SW480 (cell line): ENCODE data around the gene TIAM2.
"Not testable (repeated sequence)": the region's sequence is repeated elsewhere in the genome, so short reads cannot be mapped to it uniquely, and the experiment has no call there.

Source experiments
- DNase-seq: peaks from one replicate; pipeline ENCODE4 v3.0.0-alpha.2; 2016; ENCODE audit warnings: low spot score

TIAM2 gene

GRCh38 chr6:154991207-154991606, 3.9 kb upstream of the TIAM2 start:
- DNase-seq: no peak

- no peak for DNase-seq
These were observed 2.1 kb upstream of the TIAM2 start for GRCh38 chr6:154993026-154993425.

GRCh38 chr6:154993710-154994109, 1.4 kb upstream of the TIAM2 start:
- no peak for DNase-seq

- no peak for DNase-seq
These were observed 270 bp upstream of the TIAM2 start for GRCh38 chr6:154994836-154995253.

GRCh38 chr6:154996016-154996590, 988 bp downstream of the TIAM2 start:
- DNase-seq: no peak

- no peak for DNase-seq
These were observed 1.8 kb downstream of the TIAM2 start for GRCh38 chr6:154996841-154997311.

GRCh38 chr6:154998855-154999254, 3.7 kb downstream of the TIAM2 start:
- no peak for DNase-seq

- DNase-seq: no peak
These were observed 6.4 kb downstream of the TIAM2 start for GRCh38 chr6:155001482-155001881.

GRCh38 chr6:155001934-155002333, 6.8 kb downstream of the TIAM2 start:
- DNase-seq: no peak

GRCh38 chr6:155003476-155003875, 8.4 kb downstream of the TIAM2 start:
- no peak for DNase-seq

- no peak for DNase-seq
These were observed 8.9 kb downstream of the TIAM2 start for GRCh38 chr6:155004017-155004416.

GRCh38 chr6:155004576-155005372, 9.7 kb downstream of the TIAM2 start:
- no peak for DNase-seq

- no peak for DNase-seq
These were observed 13.5 kb downstream of the TIAM2 start for GRCh38 chr6:155008625-155009024.

GRCh38 chr6:155010940-155011339, 15.8 kb downstream of the TIAM2 start:
- DNase-seq: no peak

- no peak for DNase-seq
These were observed 16.7 kb downstream of the TIAM2 start for GRCh38 chr6:155011809-155012291.

- no peak for DNase-seq
These were observed 18.4 kb downstream of the TIAM2 start for GRCh38 chr6:155013457-155013876.

- DNase-seq: no peak
These were observed 19.0 kb downstream of the TIAM2 start for GRCh38 chr6:155014137-155014536.

- DNase-seq: no peak
These were observed 19.7 kb downstream of the TIAM2 start for GRCh38 chr6:155014670-155015300.

GRCh38 chr6:155018415-155018814, 23.3 kb downstream of the TIAM2 start:
- not testable (repeated sequence) for DNase-seq

- DNase-seq: no peak
These were observed 26.6 kb downstream of the TIAM2 start for GRCh38 chr6:155021680-155022079.

- no peak for DNase-seq
These were observed 27.6 kb downstream of the TIAM2 start for GRCh38 chr6:155022721-155023120.

GRCh38 chr6:155023717-155024116, 28.6 kb downstream of the TIAM2 start:
- no peak for DNase-seq
